Measurements from ENCODE around the gene CCDC170. TPM values are rescaled to one million over a fixed set of nuclear protein-coding genes. Genes with fewer than 3 reads are reported as not detected.

CCDC170 gene
- total RNA-seq, 2 experiments from 2014 or later = not detected

DNA sequence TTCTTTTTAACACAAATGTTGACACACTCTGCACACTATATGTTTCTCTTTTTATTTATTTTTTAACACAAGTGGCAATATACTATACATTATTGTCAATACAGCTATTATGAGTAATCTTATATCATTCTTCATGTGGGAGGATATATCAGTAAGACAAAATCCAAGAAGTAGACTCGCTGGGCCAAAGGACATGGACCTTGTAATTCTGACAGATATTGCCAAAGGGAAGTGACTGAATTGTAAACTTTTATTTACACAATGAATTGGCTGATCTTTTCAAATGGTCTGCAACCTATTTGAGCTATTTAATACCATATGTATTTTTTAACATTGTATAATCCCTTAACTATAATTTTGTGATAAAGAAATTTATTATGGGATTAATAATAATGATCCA, 56.0 kb downstream of the CCDC170 start:
- no peak overlapping the region for H3K27ac Mint-ChIP-seq
- peaks cover 0 to 2% of the 10 kb centered on the region in 2 experiments for H3K27me3 ChIP-seq (ENCODE audit: control insufficient read depth in 1 of 2, insufficient read depth in 2 of 2, low read length in 2 of 2)
- H3K4me1 ChIP-seq (ENCODE audit: insufficient read depth, low read length) = no peaks in the 10 kb centered on the region
- peaks cover 11% of the 10 kb centered on the region for H3K27me3 Mint-ChIP-seq
- peaks cover 7% of the 10 kb centered on the region for H3K9me3 Mint-ChIP-seq
- no peaks in the 10 kb centered on the region for H3K4me1 Mint-ChIP-seq (ENCODE audit: low read depth)
- no peaks in the 10 kb centered on the region for H3K36me3 ChIP-seq (ENCODE audit: insufficient read depth, low read length)
- TF ChIP-seq, protein P1, sequence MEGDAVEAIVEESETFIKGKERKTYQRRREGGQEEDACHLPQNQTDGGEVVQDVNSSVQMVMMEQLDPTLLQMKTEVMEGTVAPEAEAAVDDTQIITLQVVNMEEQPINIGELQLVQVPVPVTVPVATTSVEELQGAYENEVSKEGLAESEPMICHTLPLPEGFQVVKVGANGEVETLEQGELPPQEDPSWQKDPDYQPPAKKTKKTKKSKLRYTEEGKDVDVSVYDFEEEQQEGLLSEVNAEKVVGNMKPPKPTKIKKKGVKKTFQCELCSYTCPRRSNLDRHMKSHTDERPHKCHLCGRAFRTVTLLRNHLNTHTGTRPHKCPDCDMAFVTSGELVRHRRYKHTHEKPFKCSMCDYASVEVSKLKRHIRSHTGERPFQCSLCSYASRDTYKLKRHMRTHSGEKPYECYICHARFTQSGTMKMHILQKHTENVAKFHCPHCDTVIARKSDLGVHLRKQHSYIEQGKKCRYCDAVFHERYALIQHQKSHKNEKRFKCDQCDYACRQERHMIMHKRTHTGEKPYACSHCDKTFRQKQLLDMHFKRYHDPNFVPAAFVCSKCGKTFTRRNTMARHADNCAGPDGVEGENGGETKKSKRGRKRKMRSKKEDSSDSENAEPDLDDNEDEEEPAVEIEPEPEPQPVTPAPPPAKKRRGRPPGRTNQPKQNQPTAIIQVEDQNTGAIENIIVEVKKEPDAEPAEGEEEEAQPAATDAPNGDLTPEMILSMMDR (IDR thresholded peaks at IDR 0.05) = no peak
- ATAC-seq (ENCODE audit: poor library complexity) (no peak), DNase-seq (no peak)
- no peak overlapping the region for H3K4me3 ChIP-seq (ENCODE audit: low read length)
- H3K4me3 Mint-ChIP-seq = no peak overlapping the region
- no peak overlapping the region for H3K27ac ChIP-seq (ENCODE audit: low read depth in 1 of 2, low read length in 2 of 2)
- intact Hi-C loops (cut with DNase I, micrococcal nuclease) = no loop called here
- peaks cover 0 to 4% of the 10 kb centered on the region in 2 experiments for H3K9me3 ChIP-seq (ENCODE audit: control insufficient read depth in 1 of 2, insufficient read depth in 1 of 2, low read length in 2 of 2)
- POLR2A ChIA-PET = no interaction called here
- CTCF ChIA-PET = no interaction called here
- H3K36me3 Mint-ChIP-seq (ENCODE audit: low read depth) = no peaks in the 10 kb centered on the region

DNA sequence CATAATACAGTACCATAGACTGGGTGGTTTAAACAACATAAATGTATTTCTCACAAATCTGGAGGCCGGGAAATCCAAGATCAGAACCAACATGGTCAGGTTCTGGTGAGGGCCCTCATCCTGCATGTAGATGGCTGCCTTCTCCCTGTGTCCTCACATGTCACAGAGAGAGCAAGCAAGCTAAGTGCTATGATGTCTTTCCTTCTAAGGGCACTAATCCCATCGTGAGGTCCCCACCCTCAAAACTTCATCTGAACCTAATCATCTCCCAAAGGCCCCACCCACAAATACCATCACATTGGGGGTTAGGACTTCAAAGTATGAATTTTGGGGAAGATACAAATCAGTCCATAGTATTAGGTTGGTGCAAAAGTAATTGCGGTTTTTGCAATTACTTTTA, 56.8 kb downstream of the CCDC170 start:
- Histone ChIP-seq H3K4me1 (ENCODE audit: insufficient read depth, low read length) (no peaks in the 10 kb centered on the region), H3K4me3 (ENCODE audit: low read length) (no peak overlapping the region), H3K9me3 (ENCODE audit: control insufficient read depth in 1 of 2, insufficient read depth in 1 of 2, low read length in 2 of 2) (peaks cover 0 to 4% of the 10 kb centered on the region in 2 experiments), H3K27ac (ENCODE audit: low read depth in 1 of 2, low read length in 2 of 2) (no peak overlapping the region), H3K27me3 (ENCODE audit: control insufficient read depth in 1 of 2, insufficient read depth in 2 of 2, low read length in 2 of 2) (peaks cover 0 to 2% of the 10 kb centered on the region in 2 experiments), H3K36me3 (ENCODE audit: insufficient read depth, low read length) (no peaks in the 10 kb centered on the region)
- Mint-ChIP-seq H3K4me3 (no peak overlapping the region), H3K9me3 (peaks cover 7% of the 10 kb centered on the region), H3K27ac (no peak overlapping the region), H3K4me1 (ENCODE audit: low read depth) (no peaks in the 10 kb centered on the region), H3K36me3 (ENCODE audit: low read depth) (no peaks in the 10 kb centered on the region), H3K27me3 (peaks cover 11% of the 10 kb centered on the region)
- intact Hi-C loops (cut with DNase I, micrococcal nuclease) = no loop called here
- ChIA-PET CTCF (no interaction called here), POLR2A (no interaction called here)
- no peak for DNase-seq
- TF ChIP-seq, protein P1 (IDR thresholded peaks at IDR 0.05) = no peak
- ATAC-seq (ENCODE audit: poor library complexity) = no peak

DNA sequence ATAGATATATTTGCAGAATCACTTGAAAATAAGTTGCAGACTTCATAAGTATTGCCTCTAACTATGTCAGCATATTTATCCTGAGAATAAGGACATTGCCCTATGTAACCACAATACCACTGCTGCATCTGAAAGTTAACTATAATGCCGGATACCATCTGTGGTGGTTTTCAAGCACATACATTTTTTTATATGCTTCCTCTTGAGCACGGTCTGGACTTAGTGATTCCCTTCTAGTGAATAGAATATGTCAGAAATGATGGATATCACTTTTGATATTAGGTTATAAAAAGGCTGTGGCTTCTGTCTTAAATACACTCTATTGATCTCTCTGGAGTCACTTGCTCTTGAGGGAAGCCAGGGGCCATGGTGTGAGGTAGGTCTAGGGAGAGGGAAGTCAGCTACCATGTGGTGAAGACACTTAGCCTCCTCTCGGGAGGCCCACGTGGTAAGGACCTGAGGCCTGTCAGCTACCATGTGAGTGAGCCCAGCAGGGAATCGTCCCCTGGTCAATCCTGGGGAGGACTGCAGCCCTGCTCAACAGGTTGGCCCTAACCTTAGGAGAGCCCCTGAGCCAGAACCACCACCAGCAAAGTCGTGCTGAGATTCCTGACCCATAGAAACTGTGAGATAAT, 57.5 kb downstream of the CCDC170 start:
- Mint-ChIP-seq H3K4me1 (ENCODE audit: low read depth) (no peaks in the 10 kb centered on the region), H3K36me3 (ENCODE audit: low read depth) (no peaks in the 10 kb centered on the region), H3K4me3 (no peak overlapping the region), H3K9me3 (peaks cover 7% of the 10 kb centered on the region), H3K27ac (no peak overlapping the region), H3K27me3 (peaks cover 6% of the 10 kb centered on the region)
- Histone ChIP-seq H3K4me3 (ENCODE audit: low read length) (no peak overlapping the region), H3K9me3 (ENCODE audit: control insufficient read depth in 1 of 2, insufficient read depth in 1 of 2, low read length in 2 of 2) (peaks cover 0 to 4% of the 10 kb centered on the region in 2 experiments), H3K27ac (ENCODE audit: low read depth in 1 of 2, low read length in 2 of 2) (no peak overlapping the region), H3K4me1 (ENCODE audit: insufficient read depth, low read length) (no peaks in the 10 kb centered on the region), H3K27me3 (ENCODE audit: control insufficient read depth in 1 of 2, insufficient read depth in 2 of 2, low read length in 2 of 2) (peaks cover 0 to 2% of the 10 kb centered on the region in 2 experiments), H3K36me3 (ENCODE audit: insufficient read depth, low read length) (no peaks in the 10 kb centered on the region)
- DNase-seq (no peak), ATAC-seq (ENCODE audit: poor library complexity) (no peak)
- ChIA-PET CTCF (interaction anchor here (0.6 kb wide), 1 partner anchor 31 kb away, joined by 3 read pairs; no protein-coding TSS in a partner anchor), POLR2A (no interaction called here)
- intact Hi-C loops (cut with DNase I, micrococcal nuclease) = no loop called here
- TF ChIP-seq, protein P1 (IDR thresholded peaks at IDR 0.05) = no peak
